ENCODE results near the gene DBH. TPM values are rescaled to one million over a fixed set of nuclear protein-coding genes. Genes with fewer than 3 reads are reported as not detected.

DBH gene
- polyA plus RNA-seq, 1 donor (not counting 4 experiments of a cell fraction or from before 2014, with no cell fraction given) = not detected

GRCh38 chr9:133671371-133671770, 35.2 kb downstream of the DBH start:
- dilution Hi-C loops (cut with MboI; ENCODE audit: extremely low pct_ligation_motif_present, low sequenced_read_pairs) = no loop called here
- H3K9me1 ChIP-seq (ENCODE audit: control insufficient read depth, extremely low read depth, insufficient read depth, low read length) = no peaks in the 10 kb centered on the region
- no peaks in the 10 kb centered on the region for H3K4me1 ChIP-seq (ENCODE audit: control insufficient read depth, extremely low read depth, insufficient read depth, low read length)
- H2AFZ ChIP-seq (ENCODE audit: control insufficient read depth, low read length) = no peak overlapping the region
- no peaks in the 10 kb centered on the region for H3K79me2 ChIP-seq (ENCODE audit: control insufficient read depth, insufficient read depth, low read length)
- no peak overlapping the region for H3K27ac ChIP-seq (ENCODE audit: control insufficient read depth, insufficient read depth, low read length)
- no peaks in the 10 kb centered on the region for H3K27me3 ChIP-seq (ENCODE audit: control insufficient read depth, extremely low read depth, insufficient read depth, low read length)
- no peak overlapping the region for H3K9ac ChIP-seq (ENCODE audit: control insufficient read depth, extremely low read depth, insufficient read depth, low read length)
- no peaks in the 10 kb centered on the region for H3K36me3 ChIP-seq (ENCODE audit: control insufficient read depth in 2 of 2, extremely low read depth in 1 of 2, insufficient read depth in 2 of 2, low read length in 2 of 2)
- no peak overlapping the region for H3K4me3 ChIP-seq (ENCODE audit: control insufficient read depth in 2 of 3, extremely low read depth in 1 of 3, insufficient read depth in 2 of 3, low read depth in 1 of 3, low read length in 3 of 3)
- H4K20me1 ChIP-seq (ENCODE audit: control insufficient read depth, extremely low read depth, insufficient read depth, low read length) = no peaks in the 10 kb centered on the region
- FAIRE-seq (no peak), DNase-seq (ENCODE audit: low read depth, low spot score) (no peak)
- no peak overlapping the region for H3K4me2 ChIP-seq (ENCODE audit: control insufficient read depth, extremely low read depth, insufficient read depth, low read depth, low read length)
- TF ChIP-seq, protein P1, sequence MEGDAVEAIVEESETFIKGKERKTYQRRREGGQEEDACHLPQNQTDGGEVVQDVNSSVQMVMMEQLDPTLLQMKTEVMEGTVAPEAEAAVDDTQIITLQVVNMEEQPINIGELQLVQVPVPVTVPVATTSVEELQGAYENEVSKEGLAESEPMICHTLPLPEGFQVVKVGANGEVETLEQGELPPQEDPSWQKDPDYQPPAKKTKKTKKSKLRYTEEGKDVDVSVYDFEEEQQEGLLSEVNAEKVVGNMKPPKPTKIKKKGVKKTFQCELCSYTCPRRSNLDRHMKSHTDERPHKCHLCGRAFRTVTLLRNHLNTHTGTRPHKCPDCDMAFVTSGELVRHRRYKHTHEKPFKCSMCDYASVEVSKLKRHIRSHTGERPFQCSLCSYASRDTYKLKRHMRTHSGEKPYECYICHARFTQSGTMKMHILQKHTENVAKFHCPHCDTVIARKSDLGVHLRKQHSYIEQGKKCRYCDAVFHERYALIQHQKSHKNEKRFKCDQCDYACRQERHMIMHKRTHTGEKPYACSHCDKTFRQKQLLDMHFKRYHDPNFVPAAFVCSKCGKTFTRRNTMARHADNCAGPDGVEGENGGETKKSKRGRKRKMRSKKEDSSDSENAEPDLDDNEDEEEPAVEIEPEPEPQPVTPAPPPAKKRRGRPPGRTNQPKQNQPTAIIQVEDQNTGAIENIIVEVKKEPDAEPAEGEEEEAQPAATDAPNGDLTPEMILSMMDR (optimal IDR thresholded peaks at IDR 0.05 in 1 of 3, IDR thresholded peaks at IDR 0.05 in 1 of 3, conservative IDR thresholded peaks at IDR 0.05 in 1 of 3; ENCODE audit: extremely low read depth in 1 of 3, insufficient read depth in 2 of 3, low read length in 3 of 3) = no peak
- no peak for TF ChIP-seq EZH2 (IDR thresholded peaks at IDR 0.05; ENCODE audit: low read length)
- no peaks in the 10 kb centered on the region for H3K9me3 ChIP-seq (ENCODE audit: control insufficient read depth, low read depth, low read length)

DNA sequence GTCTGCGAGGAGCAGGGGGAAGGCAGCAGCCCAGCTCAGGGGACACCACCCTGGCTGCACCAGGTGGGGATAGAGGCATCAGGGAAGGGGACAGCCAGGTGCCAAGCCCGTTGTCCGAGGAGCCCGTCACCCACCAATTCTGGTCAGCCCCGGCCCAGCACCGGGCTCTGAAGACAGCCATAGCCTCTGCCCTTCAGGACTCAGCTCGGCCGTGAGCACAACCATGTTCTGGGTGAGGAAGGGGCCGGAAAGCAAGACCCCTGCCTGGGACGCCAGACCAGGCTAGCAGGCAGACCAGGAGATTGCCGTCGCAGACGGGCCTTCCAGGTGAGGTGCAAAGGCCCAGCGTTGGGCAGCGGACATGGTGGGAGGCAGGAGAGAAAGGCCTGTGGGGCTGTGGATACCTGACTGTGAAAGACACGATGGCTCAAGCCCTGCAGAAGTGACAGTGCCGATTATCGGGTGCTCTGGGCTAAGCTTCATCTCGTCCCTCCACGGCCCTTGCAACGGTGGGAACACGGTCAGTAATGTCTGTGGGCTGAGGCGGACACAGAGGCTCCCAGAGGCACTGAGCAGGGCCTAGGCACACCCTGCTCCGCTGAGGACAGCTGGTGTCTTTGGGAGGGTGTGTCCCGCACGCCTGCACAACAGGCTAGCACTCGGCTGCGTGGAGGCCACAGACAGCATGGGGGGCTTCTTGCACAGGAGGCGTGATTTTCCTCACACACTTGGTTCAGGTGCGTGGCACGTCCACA, 36.5 kb downstream of the DBH start:
- Histone ChIP-seq H3K4me3 (ENCODE audit: control insufficient read depth in 2 of 3, extremely low read depth in 1 of 3, insufficient read depth in 2 of 3, low read depth in 1 of 3, low read length in 3 of 3) (no peak overlapping the region), H4K20me1 (ENCODE audit: control insufficient read depth, extremely low read depth, insufficient read depth, low read length) (no peaks in the 10 kb centered on the region), H3K27me3 (ENCODE audit: control insufficient read depth, extremely low read depth, insufficient read depth, low read length) (no peaks in the 10 kb centered on the region), H3K9me3 (ENCODE audit: control insufficient read depth, low read depth, low read length) (no peaks in the 10 kb centered on the region), H3K9me1 (ENCODE audit: control insufficient read depth, extremely low read depth, insufficient read depth, low read length) (no peaks in the 10 kb centered on the region), H3K79me2 (ENCODE audit: control insufficient read depth, insufficient read depth, low read length) (no peaks in the 10 kb centered on the region), H3K36me3 (ENCODE audit: control insufficient read depth in 2 of 2, extremely low read depth in 1 of 2, insufficient read depth in 2 of 2, low read length in 2 of 2) (no peaks in the 10 kb centered on the region), H3K27ac (ENCODE audit: control insufficient read depth, insufficient read depth, low read length) (no peak overlapping the region), H2AFZ (ENCODE audit: control insufficient read depth, low read length) (no peak overlapping the region), H3K4me2 (ENCODE audit: control insufficient read depth, extremely low read depth, insufficient read depth, low read depth, low read length) (no peak overlapping the region), H3K9ac (ENCODE audit: control insufficient read depth, extremely low read depth, insufficient read depth, low read length) (no peak overlapping the region), H3K4me1 (ENCODE audit: control insufficient read depth, extremely low read depth, insufficient read depth, low read length) (no peaks in the 10 kb centered on the region)
- TF ChIP-seq, protein P1 (optimal IDR thresholded peaks at IDR 0.05 in 1 of 3, IDR thresholded peaks at IDR 0.05 in 1 of 3, conservative IDR thresholded peaks at IDR 0.05 in 1 of 3; ENCODE audit: extremely low read depth in 1 of 3, insufficient read depth in 2 of 3, low read length in 3 of 3) = no peak
- no peak for TF ChIP-seq EZH2 (IDR thresholded peaks at IDR 0.05; ENCODE audit: low read length)
- FAIRE-seq (no peak), DNase-seq (ENCODE audit: low read depth, low spot score) (no peak)
- dilution Hi-C loops (cut with MboI; ENCODE audit: extremely low pct_ligation_motif_present, low sequenced_read_pairs) = no loop called here

Measured in keratinocyte (primary cell).